DOHH2 (cell line): Measurements from ENCODE around the gene ZNF280B.

Source experiments
- H3F3A ChIP-seq: fragments of 200-600 bp; sonication (generic), shearing (Covaris generic); 2 replicates; pipeline ENCODE4 v1.6.0; 2016; ENCODE audit warnings: antibody characterized with exemption, mild to moderate bottlenecking; ENCODE audit not compliant: control insufficient read depth, insufficient read depth
- H3K27ac ChIP-seq: fragments of 200-600 bp; sonication (generic); 2 replicates; pipeline ENCODE4 v1.5.1; 2014; ENCODE audit warnings: low read depth, mild to moderate bottlenecking, low read length, moderate library complexity
- H3K27me3 ChIP-seq: fragments of 200-600 bp; sonication (generic); 2 replicates; pipeline ENCODE4 v1.6.1; 2014; ENCODE audit warnings: mild to moderate bottlenecking, low read length, mixed read lengths; ENCODE audit not compliant: control insufficient read depth
- H3K36me3 ChIP-seq: fragments of 200-600 bp; sonication (generic); 2 replicates; pipeline ENCODE4 v1.6.1; 2014; ENCODE audit warnings: mild to moderate bottlenecking, low read length, moderate library complexity, mixed read lengths; ENCODE audit not compliant: control insufficient read depth
- H3K4me1 ChIP-seq: fragments of 200-600 bp; sonication (generic); 2 replicates; pipeline ENCODE4 v1.6.1; 2014; ENCODE audit warnings: mild to moderate bottlenecking, low read length, mixed read lengths; ENCODE audit not compliant: control insufficient read depth
- H3K4me2 ChIP-seq: fragments of 200-600 bp; sonication (generic); 2 replicates; pipeline ENCODE4 v1.6.0; 2014; ENCODE audit warnings: mild to moderate bottlenecking, low read length, moderate library complexity
- H3K4me3 ChIP-seq: fragments of 200-600 bp; sonication (generic); 2 replicates; pipeline ENCODE4 v1.5.1; 2014; ENCODE audit warnings: mild to moderate bottlenecking, low read length, mixed read lengths
- H3K79me2 ChIP-seq: fragments of 200-600 bp; sonication (generic); 2 replicates; pipeline ENCODE4 v1.6.1; 2014; ENCODE audit warnings: mild to moderate bottlenecking, low read length, mixed read lengths; ENCODE audit not compliant: control insufficient read depth
- H3K9me2 ChIP-seq: fragments of 200-600 bp; sonication (generic); replicated peaks from 2 replicates; pipeline ENCODE4 v1.6.1; 2014; ENCODE audit warnings: mild to moderate bottlenecking, low read length, mixed read lengths; ENCODE audit not compliant: control insufficient read depth
- H3K9me3 ChIP-seq: fragments of 200-600 bp; sonication (generic); 2 replicates; pipeline ENCODE4 v1.6.1; 2014; ENCODE audit warnings: antibody characterized with exemption, low read length, mixed read lengths; ENCODE audit not compliant: control insufficient read depth, insufficient read depth
- H4K20me1 ChIP-seq: fragments of 200-600 bp; sonication (generic); 2 replicates; pipeline ENCODE4 v1.6.0; 2014; ENCODE audit warnings: low read depth, mild to moderate bottlenecking, antibody characterized with exemption, low read length, moderate library complexity; ENCODE audit not compliant: control insufficient read depth, insufficient read depth
- EZH2phosphoT487 ChIP-seq: fragments of 200-600 bp; sonication (generic); IDR thresholded peaks from 2 replicates; pipeline ENCODE4 v1.6.1; 2017; ENCODE audit warnings: borderline replicate concordance, mild to moderate bottlenecking, antibody characterized with exemption, low read length, moderate library complexity, mixed read lengths
- TF ChIP-seq, protein P1 (sequence below): fragments of 200-600 bp; sonication (generic); IDR thresholded peaks from one replicate; pipeline ENCODE4 v1.5.1; 2014; ENCODE audit warnings: antibody characterized with exemption, mild to moderate bottlenecking, low read depth, low read length; ENCODE audit not compliant: poor library complexity, severe bottlenecking

Gene ZNF280B

DNA sequence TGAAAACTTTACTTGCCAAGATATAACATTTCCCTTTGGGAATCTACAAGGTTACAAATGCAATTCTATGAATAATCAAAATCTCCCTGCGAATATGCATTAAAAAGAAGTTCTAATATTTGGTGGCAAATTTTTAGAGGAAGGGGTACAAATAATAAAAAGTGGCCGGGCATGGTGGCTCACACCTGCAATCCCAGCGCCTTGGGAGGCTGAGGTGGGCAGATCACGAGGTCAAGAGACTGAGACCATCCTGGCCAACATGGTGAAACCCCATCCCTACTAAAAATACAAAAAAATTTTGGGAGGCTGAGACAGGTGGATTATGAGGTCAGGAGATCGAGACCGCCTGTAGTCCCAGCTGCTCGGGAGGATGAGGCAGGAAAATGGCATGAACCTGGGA, 47.0 kb downstream of the ZNF280B start:
- Histone ChIP-seq H3K79me2 (no peaks in the 10 kb centered on the region), H3K9me2 (no peaks in the 10 kb centered on the region)

GRCh38 chr22:22461111-22461510, 47.4 kb downstream of the ZNF280B start:
- Histone ChIP-seq H3K4me1 (peaks cover 23% of the 10 kb centered on the region), H3K4me3 (no peak overlapping the region), H3K79me2 (no peaks in the 10 kb centered on the region), H3K4me2 (no peak overlapping the region), H4K20me1 (no peaks in the 10 kb centered on the region), H3K9me3 (peaks cover 39% of the 10 kb centered on the region), H3K27me3 (no peaks in the 10 kb centered on the region), H3K9me2 (no peaks in the 10 kb centered on the region), H3K36me3 (no peaks in the 10 kb centered on the region; the same call in 1 of the 2 replicates), H3K27ac (no peak overlapping the region), H3F3A (peaks cover 11% of the 10 kb centered on the region; the same call in 1 of the 2 replicates)
- TF ChIP-seq, protein P1, sequence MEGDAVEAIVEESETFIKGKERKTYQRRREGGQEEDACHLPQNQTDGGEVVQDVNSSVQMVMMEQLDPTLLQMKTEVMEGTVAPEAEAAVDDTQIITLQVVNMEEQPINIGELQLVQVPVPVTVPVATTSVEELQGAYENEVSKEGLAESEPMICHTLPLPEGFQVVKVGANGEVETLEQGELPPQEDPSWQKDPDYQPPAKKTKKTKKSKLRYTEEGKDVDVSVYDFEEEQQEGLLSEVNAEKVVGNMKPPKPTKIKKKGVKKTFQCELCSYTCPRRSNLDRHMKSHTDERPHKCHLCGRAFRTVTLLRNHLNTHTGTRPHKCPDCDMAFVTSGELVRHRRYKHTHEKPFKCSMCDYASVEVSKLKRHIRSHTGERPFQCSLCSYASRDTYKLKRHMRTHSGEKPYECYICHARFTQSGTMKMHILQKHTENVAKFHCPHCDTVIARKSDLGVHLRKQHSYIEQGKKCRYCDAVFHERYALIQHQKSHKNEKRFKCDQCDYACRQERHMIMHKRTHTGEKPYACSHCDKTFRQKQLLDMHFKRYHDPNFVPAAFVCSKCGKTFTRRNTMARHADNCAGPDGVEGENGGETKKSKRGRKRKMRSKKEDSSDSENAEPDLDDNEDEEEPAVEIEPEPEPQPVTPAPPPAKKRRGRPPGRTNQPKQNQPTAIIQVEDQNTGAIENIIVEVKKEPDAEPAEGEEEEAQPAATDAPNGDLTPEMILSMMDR = no peak
- TF ChIP-seq EZH2phosphoT487 = no peak

More for the DNA sequence above, 47.0 kb downstream of the ZNF280B start:
- no peak overlapping the region for H3K4me2 ChIP-seq
- TF ChIP-seq EZH2phosphoT487 = no peak
- TF ChIP-seq, protein P1 = no peak
- no peak overlapping the region for H3K4me3 ChIP-seq
- H3K27ac ChIP-seq = no peak overlapping the region
- no peaks in the 10 kb centered on the region for H4K20me1 ChIP-seq
- H3F3A ChIP-seq = peaks cover 11% of the 10 kb centered on the region; the same call in 1 of the 2 replicates
- no peaks in the 10 kb centered on the region; the same call in 1 of the 2 replicates for H3K36me3 ChIP-seq
- peaks cover 23% of the 10 kb centered on the region for H3K4me1 ChIP-seq
- H3K9me3 ChIP-seq = peaks cover 36% of the 10 kb centered on the region
- H3K27me3 ChIP-seq = no peaks in the 10 kb centered on the region

DNA sequence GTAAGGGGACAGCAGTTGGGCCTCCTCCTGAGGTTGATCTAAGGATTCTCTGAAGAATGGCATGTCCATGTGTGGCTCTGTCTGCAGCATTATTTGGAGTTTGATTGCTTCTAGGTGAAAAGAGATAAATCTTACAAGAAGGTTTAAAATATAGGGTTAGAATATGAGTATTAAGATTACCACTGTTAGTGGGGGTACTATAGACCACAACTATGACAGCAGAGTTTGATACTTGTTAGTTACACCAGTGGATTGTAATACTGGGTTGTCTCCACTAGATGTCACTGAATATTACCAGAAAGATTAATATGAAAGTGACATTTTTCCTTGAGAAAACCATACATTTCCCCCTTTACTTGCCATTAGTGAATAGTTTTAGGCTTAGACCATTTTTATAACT, 47.9 kb downstream of the ZNF280B start:
- Histone ChIP-seq H3K4me2 (no peak overlapping the region), H3K79me2 (no peaks in the 10 kb centered on the region), H3K27me3 (no peaks in the 10 kb centered on the region), H3K4me3 (no peak overlapping the region), H3K36me3 (no peaks in the 10 kb centered on the region; the same call in 1 of the 2 replicates), H3F3A (peaks cover 11% of the 10 kb centered on the region; the same call in 1 of the 2 replicates), H3K4me1 (peaks cover 23% of the 10 kb centered on the region), H4K20me1 (no peaks in the 10 kb centered on the region), H3K27ac (no peak overlapping the region), H3K9me2 (no peaks in the 10 kb centered on the region), H3K9me3 (peaks cover 39% of the 10 kb centered on the region)
- TF ChIP-seq EZH2phosphoT487 = no peak
- TF ChIP-seq, protein P1 = peak; percentile 71

DNA sequence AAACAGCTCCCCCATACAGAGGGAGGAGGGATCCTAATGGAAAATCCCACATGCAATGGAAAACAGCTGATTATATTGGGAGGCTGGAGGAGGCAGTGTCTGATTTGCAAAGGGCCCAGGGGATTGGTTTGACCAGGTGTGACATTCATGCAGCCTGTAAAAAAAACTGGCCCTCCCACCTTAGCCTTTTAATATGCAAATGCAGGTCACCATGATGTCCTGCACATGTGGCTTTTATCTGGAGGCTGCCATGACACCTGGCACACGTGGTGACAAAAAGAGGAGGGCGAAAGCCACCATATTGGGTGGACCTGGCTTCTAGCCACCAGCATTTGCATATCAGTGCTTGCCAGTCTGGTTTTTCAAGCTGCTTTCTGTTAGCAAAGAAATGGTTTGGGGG, 48.5 kb downstream of the ZNF280B start:
- H3K27me3 ChIP-seq = no peaks in the 10 kb centered on the region

More for the DNA sequence above, 48.5 kb downstream of the ZNF280B start:
- H3F3A ChIP-seq = peaks cover 11% of the 10 kb centered on the region; the same call in 1 of the 2 replicates
- no peaks in the 10 kb centered on the region for H3K9me2 ChIP-seq
- no peak overlapping the region for H3K27ac ChIP-seq
- H3K4me2 ChIP-seq = no peak overlapping the region
- H3K36me3 ChIP-seq = no peaks in the 10 kb centered on the region; the same call in 1 of the 2 replicates
- TF ChIP-seq, protein P1 = no peak
- no peaks in the 10 kb centered on the region for H3K79me2 ChIP-seq
- H3K9me3 ChIP-seq = peaks cover 39% of the 10 kb centered on the region
- no peak overlapping the region for H3K4me3 ChIP-seq
- peaks cover 23% of the 10 kb centered on the region for H3K4me1 ChIP-seq
- H4K20me1 ChIP-seq = no peaks in the 10 kb centered on the region
